Lower lobe of right lung (tissue), 2 donors: ENCODE measurements around the gene NMUR2. TPM values are rescaled to one million over a fixed set of nuclear protein-coding genes. Genes with fewer than 3 reads are reported as not detected.

ENCODE experiments used
- ATAC-seq, 2 donors: fragments of 200-7000 bp; cut with Tn5 transposase; one replicate each; pipeline ENCODE4 v1.9.1; 2020 to 2022; ENCODE audit warnings: mild to moderate bottlenecking in 2 of 2, moderate library complexity in 2 of 2
- DNase-seq: peaks from one replicate; pipeline ENCODE4 v3.0.0-alpha.2; 2020
- H3K27ac ChIP-seq: fragments of 200-600 bp; one replicate; pipeline ENCODE4 v1.8.0; 2022
- H3K27me3 ChIP-seq: fragments of 200-600 bp; one replicate; pipeline ENCODE4 v1.8.0; 2022; ENCODE audit warnings: low read depth
- H3K36me3 ChIP-seq: fragments of 200-600 bp; one replicate; pipeline ENCODE4 v1.8.0; 2022; ENCODE audit warnings: mild to moderate bottlenecking
- H3K4me1 ChIP-seq: fragments of 200-600 bp; one replicate; pipeline ENCODE4 v1.8.0; 2022
- H3K4me3 ChIP-seq: fragments of 200-600 bp; one replicate; pipeline ENCODE4 v1.8.0; 2022; ENCODE audit warnings: mild to moderate bottlenecking
- H3K9me3 ChIP-seq: fragments of 200-600 bp; one replicate; pipeline ENCODE4 v1.8.0; 2022
- CTCF ChIP-seq: fragments of 200-600 bp; IDR thresholded peaks from one replicate; pipeline ENCODE4 v1.8.0; 2022; ENCODE audit warnings: antibody characterized with exemption, mild to moderate bottlenecking
- intact Hi-C: fragments of 100-400 bp; cut with DNase I; formaldehyde crosslinking; loops from one replicate; pipeline ENCODE4 v1.11.0; 2022
- total RNA-seq: library from RNA; stranded (reverse); fragmentation: NEBNext Ultra II Directional; extraction: Animal tissue kit (Norgen Biotek cat#: 25700); gene quantifications from one replicate; pipeline ENCODE4 v1.2.1, GENCODE V29; 2021
- donor health status: DM: no; HTN: yes; CAD: no; lungs with severe emphysema.

Gene NMUR2
- total RNA-seq, 1 donor from 2014 or later: not detected

GRCh38 chr5:152425083-152425482, 20.0 kb upstream of the NMUR2 start:
- H3K27me3 ChIP-seq: no peaks in the 10 kb centered on the region
- DNase-seq (no peak), ATAC-seq (no peak)
- H3K9me3 ChIP-seq: no peaks in the 10 kb centered on the region
- H3K4me1 ChIP-seq: no peaks in the 10 kb centered on the region
- TF ChIP-seq CTCF: no peak
- H3K27ac ChIP-seq: no peak overlapping the region
- intact Hi-C loops: no loop called here
- H3K4me3 ChIP-seq: no peak overlapping the region
- H3K36me3 ChIP-seq: no peaks in the 10 kb centered on the region

DNA sequence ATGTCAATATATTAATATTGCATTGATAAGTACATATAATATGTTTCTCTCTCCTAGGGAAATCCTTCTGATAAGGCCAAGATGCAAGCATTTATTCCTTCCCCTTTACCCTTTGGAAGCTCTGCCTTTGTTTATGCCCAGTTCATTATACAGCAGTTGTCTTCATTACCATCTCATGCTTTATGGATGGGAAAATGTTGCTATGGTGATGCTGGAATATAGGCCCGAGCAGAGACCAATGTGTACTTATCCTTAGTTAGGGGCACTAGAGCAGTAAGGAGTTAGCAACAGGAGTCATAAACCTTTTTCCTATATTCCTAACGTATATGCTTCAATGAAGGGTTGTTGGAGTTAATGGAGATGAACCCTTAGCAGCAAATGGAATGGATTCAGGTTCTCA, 19.4 kb upstream of the NMUR2 start:
- Histone ChIP-seq H3K27me3 (no peaks in the 10 kb centered on the region), H3K36me3 (no peaks in the 10 kb centered on the region), H3K4me1 (no peaks in the 10 kb centered on the region), H3K27ac (no peak overlapping the region), H3K4me3 (no peak overlapping the region), H3K9me3 (no peaks in the 10 kb centered on the region)
- no peak for DNase-seq
- ATAC-seq: no peak
- no peak for TF ChIP-seq CTCF
- intact Hi-C loops: no loop called here

GRCh38 chr5:152422081-152422480, 17.0 kb upstream of the NMUR2 start:
- TF ChIP-seq CTCF: no peak
- Histone ChIP-seq H3K27ac (no peak overlapping the region), H3K27me3 (no peaks in the 10 kb centered on the region), H3K9me3 (no peaks in the 10 kb centered on the region), H3K4me3 (no peak overlapping the region), H3K4me1 (no peaks in the 10 kb centered on the region), H3K36me3 (no peaks in the 10 kb centered on the region)
- intact Hi-C loops: no loop called here
- no peak for ATAC-seq
- no peak for DNase-seq

- no peak for DNase-seq
- Histone ChIP-seq H3K4me3 (no peak overlapping the region), H3K27me3 (no peaks in the 10 kb centered on the region), H3K9me3 (no peaks in the 10 kb centered on the region), H3K36me3 (no peaks in the 10 kb centered on the region), H3K4me1 (no peaks in the 10 kb centered on the region), H3K27ac (no peak overlapping the region)
- no peak for ATAC-seq
- TF ChIP-seq CTCF: no peak
- intact Hi-C loops: no loop called here
These were observed 7.0 kb upstream of the NMUR2 start for GRCh38 chr5:152412129-152412528.

- Histone ChIP-seq H3K27ac (no peak overlapping the region), H3K27me3 (no peaks in the 10 kb centered on the region), H3K4me1 (no peaks in the 10 kb centered on the region), H3K9me3 (no peaks in the 10 kb centered on the region), H3K36me3 (no peaks in the 10 kb centered on the region), H3K4me3 (no peak overlapping the region)
- DNase-seq: no peak
- TF ChIP-seq CTCF: no peak
- no peak for ATAC-seq
- intact Hi-C loops: no loop called here
These were observed 1.0 kb upstream of the NMUR2 start for GRCh38 chr5:152406082-152406481.

- intact Hi-C loops: no loop called here
- no peak for ATAC-seq
- Histone ChIP-seq H3K27ac (no peak overlapping the region), H3K36me3 (no peaks in the 10 kb centered on the region), H3K27me3 (no peaks in the 10 kb centered on the region), H3K9me3 (no peaks in the 10 kb centered on the region), H3K4me3 (no peak overlapping the region), H3K4me1 (no peaks in the 10 kb centered on the region)
- TF ChIP-seq CTCF: no peak
- DNase-seq: no peak
These were observed 585 bp downstream of the NMUR2 start for GRCh38 chr5:152404494-152404893.
